ENCODE data around the gene MNAT1.
"Not testable (repeated sequence)": the region's sequence is repeated elsewhere in the genome, so short reads cannot be mapped to it uniquely, and the experiment has no call there.

MNAT1 gene

GRCh38 chr14:60807247-60807646 is 72.7 kb downstream of the MNAT1 start:
- DNase-seq = no peak

- DNase-seq = no peak
Observed at GRCh38 chr14:60807971-60808370, 73.4 kb downstream of the MNAT1 start.

- no peak for DNase-seq
Observed at GRCh38 chr14:60812987-60813386, 78.4 kb downstream of the MNAT1 start.

- DNase-seq = no peak
Observed at GRCh38 chr14:60815371-60815770, 80.8 kb downstream of the MNAT1 start.

GRCh38 chr14:60817113-60817512 is 82.6 kb downstream of the MNAT1 start:
- DNase-seq = no peak

GRCh38 chr14:60819575-60819974 is 85.0 kb downstream of the MNAT1 start:
- DNase-seq = no peak

- no peak for DNase-seq
Observed at GRCh38 chr14:60838601-60839000, 104.0 kb downstream of the MNAT1 start.

- DNase-seq = no peak
Observed at GRCh38 chr14:60839057-60839456, 104.5 kb downstream of the MNAT1 start.

- no peak for DNase-seq
Observed at GRCh38 chr14:60839657-60840056, 105.1 kb downstream of the MNAT1 start.

GRCh38 chr14:60840313-60840712 is 105.8 kb downstream of the MNAT1 start:
- no peak for DNase-seq

GRCh38 chr14:60845523-60845922 is 111.0 kb downstream of the MNAT1 start:
- no peak for DNase-seq

- no peak for DNase-seq
Observed at GRCh38 chr14:60848066-60848465, 113.5 kb downstream of the MNAT1 start.

- not testable (repeated sequence) for DNase-seq
Observed at GRCh38 chr14:60851692-60852091, 117.1 kb downstream of the MNAT1 start.

- no peak for DNase-seq
Observed at GRCh38 chr14:60856111-60856510, 121.5 kb downstream of the MNAT1 start.

GRCh38 chr14:60859525-60859924 is 125.0 kb downstream of the MNAT1 start:
- no peak for DNase-seq

- no peak for DNase-seq
Observed at GRCh38 chr14:60861545-60862140, 127.1 kb downstream of the MNAT1 start.

- no peak for DNase-seq
Observed at GRCh38 chr14:60862283-60862682, 127.7 kb downstream of the MNAT1 start.

GRCh38 chr14:60863249-60863648 is 128.7 kb downstream of the MNAT1 start:
- DNase-seq = no peak

- no peak for DNase-seq
Observed at GRCh38 chr14:60865378-60866127, 131.0 kb downstream of the MNAT1 start.

- DNase-seq = no peak
Observed at GRCh38 chr14:60867503-60868172, 133.1 kb downstream of the MNAT1 start.

- peak; percentile 21 for DNase-seq
Observed at GRCh38 chr14:60878121-60878520, 143.6 kb downstream of the MNAT1 start.

- DNase-seq = no peak
Observed at GRCh38 chr14:60878536-60878935, 144.0 kb downstream of the MNAT1 start.

GRCh38 chr14:60882219-60882618 is 147.7 kb downstream of the MNAT1 start:
- DNase-seq = no peak

- no peak for DNase-seq
Observed at GRCh38 chr14:60884134-60884533, 149.6 kb downstream of the MNAT1 start.
